ENCODE data around the gene AGK. TPM values are rescaled to one million over a fixed set of nuclear protein-coding genes. Genes with fewer than 3 reads are reported as not detected.

AGK gene
- total RNA-seq, 1 experiment from 2014 or later: 32.2 TPM

GRCh38 chr7:141634065-141634464 is 82.9 kb downstream of the AGK start (continued):
- TF ChIP-seq, protein P1, sequence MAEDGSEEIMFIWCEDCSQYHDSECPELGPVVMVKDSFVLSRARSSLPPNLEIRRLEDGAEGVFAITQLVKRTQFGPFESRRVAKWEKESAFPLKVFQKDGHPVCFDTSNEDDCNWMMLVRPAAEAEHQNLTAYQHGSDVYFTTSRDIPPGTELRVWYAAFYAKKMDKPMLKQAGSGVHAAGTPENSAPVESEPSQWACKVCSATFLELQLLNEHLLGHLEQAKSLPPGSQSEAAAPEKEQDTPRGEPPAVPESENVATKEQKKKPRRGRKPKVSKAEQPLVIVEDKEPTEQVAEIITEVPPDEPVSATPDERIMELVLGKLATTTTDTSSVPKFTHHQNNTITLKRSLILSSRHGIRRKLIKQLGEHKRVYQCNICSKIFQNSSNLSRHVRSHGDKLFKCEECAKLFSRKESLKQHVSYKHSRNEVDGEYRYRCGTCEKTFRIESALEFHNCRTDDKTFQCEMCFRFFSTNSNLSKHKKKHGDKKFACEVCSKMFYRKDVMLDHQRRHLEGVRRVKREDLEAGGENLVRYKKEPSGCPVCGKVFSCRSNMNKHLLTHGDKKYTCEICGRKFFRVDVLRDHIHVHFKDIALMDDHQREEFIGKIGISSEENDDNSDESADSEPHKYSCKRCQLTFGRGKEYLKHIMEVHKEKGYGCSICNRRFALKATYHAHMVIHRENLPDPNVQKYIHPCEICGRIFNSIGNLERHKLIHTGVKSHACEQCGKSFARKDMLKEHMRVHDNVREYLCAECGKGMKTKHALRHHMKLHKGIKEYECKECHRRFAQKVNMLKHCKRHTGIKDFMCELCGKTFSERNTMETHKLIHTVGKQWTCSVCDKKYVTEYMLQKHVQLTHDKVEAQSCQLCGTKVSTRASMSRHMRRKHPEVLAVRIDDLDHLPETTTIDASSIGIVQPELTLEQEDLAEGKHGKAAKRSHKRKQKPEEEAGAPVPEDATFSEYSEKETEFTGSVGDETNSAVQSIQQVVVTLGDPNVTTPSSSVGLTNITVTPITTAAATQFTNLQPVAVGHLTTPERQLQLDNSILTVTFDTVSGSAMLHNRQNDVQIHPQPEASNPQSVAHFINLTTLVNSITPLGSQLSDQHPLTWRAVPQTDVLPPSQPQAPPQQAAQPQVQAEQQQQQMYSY (CRISPR knock-in tag; IDR thresholded peaks at IDR 0.05): no peak
- no peak for TF ChIP-seq NR2C2 (CRISPR knock-in tag; IDR thresholded peaks at IDR 0.05)
- TF ChIP-seq JUN (CRISPR knock-in tag; IDR thresholded peaks at IDR 0.05): no peak
- no peak for TF ChIP-seq USF2 (CRISPR knock-in tag; IDR thresholded peaks at IDR 0.05)
- no peak for TF ChIP-seq E2F5 (CRISPR knock-in tag; IDR thresholded peaks at IDR 0.05)
- no peak for TF ChIP-seq SOX15 (CRISPR knock-in tag; IDR thresholded peaks at IDR 0.05)
- no peak for TF ChIP-seq ATF3 (CRISPR knock-in tag; conservative IDR thresholded peaks at IDR 0.05)
- no peak for TF ChIP-seq JAZF1 (CRISPR knock-in tag; IDR thresholded peaks at IDR 0.05)
- no peak for TF ChIP-seq ETV6 (CRISPR knock-in tag; IDR thresholded peaks at IDR 0.05)

GRCh38 chr7:141636053-141636452 is 84.8 kb downstream of the AGK start:
- Mint-ChIP-seq H3K4me1 (peaks cover 26% of the 10 kb centered on the region), H3K9me3 (no peaks in the 10 kb centered on the region), H3K27ac (no peak overlapping the region), H3K36me3 (peaks cover 17% of the 10 kb centered on the region), H3K27me3 (ENCODE audit: low read depth) (no peaks in the 10 kb centered on the region), H3K4me3 (no peak overlapping the region)
- DNase-seq (ENCODE audit: low spot score): no peak
- ChIA-PET CTCF (no interaction called here), POLR2A (no interaction called here)
- no peak for ATAC-seq
- TF ChIP-seq, protein P2, sequence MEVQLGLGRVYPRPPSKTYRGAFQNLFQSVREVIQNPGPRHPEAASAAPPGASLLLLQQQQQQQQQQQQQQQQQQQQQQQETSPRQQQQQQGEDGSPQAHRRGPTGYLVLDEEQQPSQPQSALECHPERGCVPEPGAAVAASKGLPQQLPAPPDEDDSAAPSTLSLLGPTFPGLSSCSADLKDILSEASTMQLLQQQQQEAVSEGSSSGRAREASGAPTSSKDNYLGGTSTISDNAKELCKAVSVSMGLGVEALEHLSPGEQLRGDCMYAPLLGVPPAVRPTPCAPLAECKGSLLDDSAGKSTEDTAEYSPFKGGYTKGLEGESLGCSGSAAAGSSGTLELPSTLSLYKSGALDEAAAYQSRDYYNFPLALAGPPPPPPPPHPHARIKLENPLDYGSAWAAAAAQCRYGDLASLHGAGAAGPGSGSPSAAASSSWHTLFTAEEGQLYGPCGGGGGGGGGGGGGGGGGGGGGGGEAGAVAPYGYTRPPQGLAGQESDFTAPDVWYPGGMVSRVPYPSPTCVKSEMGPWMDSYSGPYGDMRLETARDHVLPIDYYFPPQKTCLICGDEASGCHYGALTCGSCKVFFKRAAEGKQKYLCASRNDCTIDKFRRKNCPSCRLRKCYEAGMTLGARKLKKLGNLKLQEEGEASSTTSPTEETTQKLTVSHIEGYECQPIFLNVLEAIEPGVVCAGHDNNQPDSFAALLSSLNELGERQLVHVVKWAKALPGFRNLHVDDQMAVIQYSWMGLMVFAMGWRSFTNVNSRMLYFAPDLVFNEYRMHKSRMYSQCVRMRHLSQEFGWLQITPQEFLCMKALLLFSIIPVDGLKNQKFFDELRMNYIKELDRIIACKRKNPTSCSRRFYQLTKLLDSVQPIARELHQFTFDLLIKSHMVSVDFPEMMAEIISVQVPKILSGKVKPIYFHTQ (CRISPR knock-in tag; IDR thresholded peaks at IDR 0.05): no peak
- TF ChIP-seq, protein P3, sequence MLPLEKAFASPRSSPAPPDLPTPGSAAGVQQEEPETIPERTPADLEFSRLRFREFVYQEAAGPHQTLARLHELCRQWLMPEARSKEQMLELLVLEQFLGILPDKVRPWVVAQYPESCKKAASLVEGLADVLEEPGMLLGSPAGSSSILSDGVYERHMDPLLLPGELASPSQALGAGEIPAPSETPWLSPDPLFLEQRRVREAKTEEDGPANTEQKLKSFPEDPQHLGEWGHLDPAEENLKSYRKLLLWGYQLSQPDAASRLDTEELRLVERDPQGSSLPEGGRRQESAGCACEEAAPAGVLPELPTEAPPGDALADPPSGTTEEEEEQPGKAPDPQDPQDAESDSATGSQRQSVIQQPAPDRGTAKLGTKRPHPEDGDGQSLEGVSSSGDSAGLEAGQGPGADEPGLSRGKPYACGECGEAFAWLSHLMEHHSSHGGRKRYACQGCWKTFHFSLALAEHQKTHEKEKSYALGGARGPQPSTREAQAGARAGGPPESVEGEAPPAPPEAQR (CRISPR knock-in tag; IDR thresholded peaks at IDR 0.05): no peak
- TF ChIP-seq, protein P4, sequence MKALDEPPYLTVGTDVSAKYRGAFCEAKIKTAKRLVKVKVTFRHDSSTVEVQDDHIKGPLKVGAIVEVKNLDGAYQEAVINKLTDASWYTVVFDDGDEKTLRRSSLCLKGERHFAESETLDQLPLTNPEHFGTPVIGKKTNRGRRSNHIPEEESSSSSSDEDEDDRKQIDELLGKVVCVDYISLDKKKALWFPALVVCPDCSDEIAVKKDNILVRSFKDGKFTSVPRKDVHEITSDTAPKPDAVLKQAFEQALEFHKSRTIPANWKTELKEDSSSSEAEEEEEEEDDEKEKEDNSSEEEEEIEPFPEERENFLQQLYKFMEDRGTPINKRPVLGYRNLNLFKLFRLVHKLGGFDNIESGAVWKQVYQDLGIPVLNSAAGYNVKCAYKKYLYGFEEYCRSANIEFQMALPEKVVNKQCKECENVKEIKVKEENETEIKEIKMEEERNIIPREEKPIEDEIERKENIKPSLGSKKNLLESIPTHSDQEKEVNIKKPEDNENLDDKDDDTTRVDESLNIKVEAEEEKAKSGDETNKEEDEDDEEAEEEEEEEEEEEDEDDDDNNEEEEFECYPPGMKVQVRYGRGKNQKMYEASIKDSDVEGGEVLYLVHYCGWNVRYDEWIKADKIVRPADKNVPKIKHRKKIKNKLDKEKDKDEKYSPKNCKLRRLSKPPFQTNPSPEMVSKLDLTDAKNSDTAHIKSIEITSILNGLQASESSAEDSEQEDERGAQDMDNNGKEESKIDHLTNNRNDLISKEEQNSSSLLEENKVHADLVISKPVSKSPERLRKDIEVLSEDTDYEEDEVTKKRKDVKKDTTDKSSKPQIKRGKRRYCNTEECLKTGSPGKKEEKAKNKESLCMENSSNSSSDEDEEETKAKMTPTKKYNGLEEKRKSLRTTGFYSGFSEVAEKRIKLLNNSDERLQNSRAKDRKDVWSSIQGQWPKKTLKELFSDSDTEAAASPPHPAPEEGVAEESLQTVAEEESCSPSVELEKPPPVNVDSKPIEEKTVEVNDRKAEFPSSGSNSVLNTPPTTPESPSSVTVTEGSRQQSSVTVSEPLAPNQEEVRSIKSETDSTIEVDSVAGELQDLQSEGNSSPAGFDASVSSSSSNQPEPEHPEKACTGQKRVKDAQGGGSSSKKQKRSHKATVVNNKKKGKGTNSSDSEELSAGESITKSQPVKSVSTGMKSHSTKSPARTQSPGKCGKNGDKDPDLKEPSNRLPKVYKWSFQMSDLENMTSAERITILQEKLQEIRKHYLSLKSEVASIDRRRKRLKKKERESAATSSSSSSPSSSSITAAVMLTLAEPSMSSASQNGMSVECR (CRISPR knock-in tag; IDR thresholded peaks at IDR 0.05; ENCODE audit: borderline replicate concordance): no peak
- TF ChIP-seq ZNF121 (CRISPR knock-in tag; IDR thresholded peaks at IDR 0.05): no peak
- no peak for TF ChIP-seq TCF7 (CRISPR knock-in tag; IDR thresholded peaks at IDR 0.05; ENCODE audit: low read depth)
- TF ChIP-seq EMX1 (CRISPR knock-in tag; IDR thresholded peaks at IDR 0.05): no peak
- TF ChIP-seq, protein P5, sequence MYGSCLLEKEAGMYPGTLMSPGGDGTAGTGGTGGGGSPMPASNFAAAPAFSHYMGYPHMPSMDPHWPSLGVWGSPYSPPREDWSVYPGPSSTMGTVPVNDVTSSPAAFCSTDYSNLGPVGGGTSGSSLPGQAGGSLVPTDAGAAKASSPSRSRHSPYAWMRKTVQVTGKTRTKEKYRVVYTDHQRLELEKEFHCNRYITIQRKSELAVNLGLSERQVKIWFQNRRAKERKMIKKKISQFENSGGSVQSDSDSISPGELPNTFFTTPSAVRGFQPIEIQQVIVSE (CRISPR knock-in tag; IDR thresholded peaks at IDR 0.05; ENCODE audit: borderline replicate concordance): no peak
- no peak for TF ChIP-seq ESRRA (CRISPR knock-in tag; IDR thresholded peaks at IDR 0.05; ENCODE audit: borderline replicate concordance)
- no peak for TF ChIP-seq ZNF219 (CRISPR knock-in tag; IDR thresholded peaks at IDR 0.05; ENCODE audit: borderline replicate concordance)
- TF ChIP-seq NFATC4 (CRISPR knock-in tag; IDR thresholded peaks at IDR 0.05): no peak
- TF ChIP-seq SOX15 (CRISPR knock-in tag; IDR thresholded peaks at IDR 0.05): no peak
- no peak for TF ChIP-seq RORB (CRISPR knock-in tag; IDR thresholded peaks at IDR 0.05)
- no peak for TF ChIP-seq NFE2L1 (CRISPR knock-in tag; IDR thresholded peaks at IDR 0.05)
- TF ChIP-seq OVOL2 (CRISPR knock-in tag; IDR thresholded peaks at IDR 0.05; ENCODE audit: borderline replicate concordance): no peak
